Retinal pigment epithelial cell (primary cell): Measurements from ENCODE around the gene AHRR.
"Not testable (repeated sequence)": the region's sequence is repeated elsewhere in the genome, so short reads cannot be mapped to it uniquely, and the experiment has no call there.

ENCODE experiments used
- DNase-seq: peaks from one replicate; pipeline ENCODE4 v3.0.0-alpha.2; 2010; ENCODE audit warnings: low read depth
- H3K4me3 ChIP-seq: 2 replicates; pipeline ENCODE4 v1.5.1; 2011; ENCODE audit warnings: mild to moderate bottlenecking, low read length, control low read depth, moderate library complexity
- CTCF ChIP-seq: conservative IDR thresholded peaks from 2 replicates; pipeline ENCODE4 v1.5.1; 2011; ENCODE audit warnings: low read depth, low read length, control low read depth, inconsistent platforms

The AHRR gene

GRCh38 chr5:470961-471749 is 149.6 kb downstream of the AHRR start:
- DNase-seq = no peak
- no peak for TF ChIP-seq CTCF
- H3K4me3 ChIP-seq = no peak overlapping the region

- DNase-seq = no peak
- H3K4me3 ChIP-seq = peak overlapping the region; percentile 65
- no peak for TF ChIP-seq CTCF
Measured at GRCh38 chr5:471750-472058, 150.2 kb downstream of the AHRR start.

- TF ChIP-seq CTCF = no peak
- H3K4me3 ChIP-seq = peak overlapping the region; percentile 65
- no peak for DNase-seq
Measured at GRCh38 chr5:472076-472655, 150.7 kb downstream of the AHRR start.

GRCh38 chr5:472656-473550 is 151.4 kb downstream of the AHRR start:
- H3K4me3 ChIP-seq = peak overlapping the region; percentile 67
- no peak for TF ChIP-seq CTCF
- peak; percentile 15 for DNase-seq

- DNase-seq = no peak
- TF ChIP-seq CTCF = no peak
Measured at GRCh38 chr5:473551-474192, 152.2 kb downstream of the AHRR start.

GRCh38 chr5:474232-474839 is 152.8 kb downstream of the AHRR start:
- DNase-seq = not testable (repeated sequence)
- H3K4me3 ChIP-seq = peak overlapping the region; percentile 67

More at GRCh38 chr5:473551-474192, 152.2 kb downstream of the AHRR start:
- H3K4me3 ChIP-seq = peak overlapping the region; percentile 67
